Endothelial cell (in vitro differentiated cells): Measurements from ENCODE around the gene RALY. TPM values are rescaled to one million over a fixed set of nuclear protein-coding genes. Genes with fewer than 3 reads are reported as not detected.
A peak's percentile ranks its signal among the peaks of the same experiment; 100 is the strongest.

Experiments used
- DNase-seq: peaks from one replicate; pipeline ENCODE4 v3.0.0; 2021; ENCODE audit warnings: low spot score
- H3K27ac Mint-ChIP-seq: one replicate; pipeline ENCODE4 v1.8.0; 2021; ENCODE audit warnings: mixed read lengths, inconsistent platforms; ENCODE audit not compliant: unreplicated experiment
- H3K27me3 Mint-ChIP-seq: one replicate; pipeline ENCODE4 v1.8.0; 2021; ENCODE audit warnings: mild to moderate bottlenecking, moderate library complexity, mixed read lengths, inconsistent platforms; ENCODE audit not compliant: unreplicated experiment
- H3K36me3 Mint-ChIP-seq: one replicate; pipeline ENCODE4 v1.8.0; 2021; ENCODE audit warnings: mild to moderate bottlenecking, low read depth, mixed read lengths, inconsistent platforms; ENCODE audit not compliant: unreplicated experiment
- H3K4me1 Mint-ChIP-seq: one replicate; pipeline ENCODE4 v1.8.0; 2021; ENCODE audit warnings: mild to moderate bottlenecking, mixed read lengths, inconsistent platforms; ENCODE audit not compliant: unreplicated experiment
- H3K4me3 Mint-ChIP-seq: one replicate; pipeline ENCODE4 v1.8.0; 2021; ENCODE audit warnings: mild to moderate bottlenecking, mixed read lengths, inconsistent platforms; ENCODE audit not compliant: unreplicated experiment
- H3K9me3 Mint-ChIP-seq: one replicate; pipeline ENCODE4 v1.8.0; 2021; ENCODE audit warnings: mixed read lengths, inconsistent platforms; ENCODE audit not compliant: unreplicated experiment
- CTCF ChIP-seq: fragments of 200-600 bp; sonication (generic); IDR thresholded peaks from one replicate; pipeline ENCODE4 v1.5.0; 2021; ENCODE audit warnings: antibody characterized with exemption; ENCODE audit not compliant: unreplicated experiment
- total RNA-seq: library from RNA; stranded (reverse); fragmentation: NEBNext Ultra II Directional; extraction: Animal tissue kit (Norgen Biotek cat#: 25700); gene quantifications from one replicate; pipeline ENCODE4 v1.2.1, GENCODE V29; 2021; ENCODE audit not compliant: unreplicated experiment

RALY gene
- total RNA-seq, 1 donor from 2014 or later: 168 TPM

- no peak overlapping the region for H3K4me3 Mint-ChIP-seq
- no peaks in the 10 kb centered on the region for H3K9me3 Mint-ChIP-seq
- H3K36me3 Mint-ChIP-seq: no peaks in the 10 kb centered on the region
- H3K27ac Mint-ChIP-seq: no peak overlapping the region
- H3K27me3 Mint-ChIP-seq: peaks cover 1% of the 10 kb centered on the region
- no peak for TF ChIP-seq CTCF
- H3K4me1 Mint-ChIP-seq: peaks cover 45% of the 10 kb centered on the region
- DNase-seq: no peak
These were observed 17.6 kb downstream of the RALY start for GRCh38 chr20:34011275-34011674.

GRCh38 chr20:34012330-34012729 is 18.6 kb downstream of the RALY start:
- H3K9me3 Mint-ChIP-seq: no peaks in the 10 kb centered on the region
- peaks cover 45% of the 10 kb centered on the region for H3K4me1 Mint-ChIP-seq
- H3K27me3 Mint-ChIP-seq: peaks cover 1% of the 10 kb centered on the region
- H3K36me3 Mint-ChIP-seq: no peaks in the 10 kb centered on the region
- peak overlapping the region; percentile 6 for H3K4me3 Mint-ChIP-seq
- TF ChIP-seq CTCF: no peak
- no peak for DNase-seq
- no peak overlapping the region for H3K27ac Mint-ChIP-seq

GRCh38 chr20:34012735-34013134 is 19.0 kb downstream of the RALY start:
- peak overlapping the region; percentile 6 for H3K4me3 Mint-ChIP-seq
- peaks cover 44% of the 10 kb centered on the region for H3K4me1 Mint-ChIP-seq
- no peak for TF ChIP-seq CTCF
- H3K27me3 Mint-ChIP-seq: peaks cover 1% of the 10 kb centered on the region
- H3K27ac Mint-ChIP-seq: no peak overlapping the region
- no peaks in the 10 kb centered on the region for H3K9me3 Mint-ChIP-seq
- H3K36me3 Mint-ChIP-seq: no peaks in the 10 kb centered on the region
- DNase-seq: no peak

- Mint-ChIP-seq H3K36me3 (no peaks in the 10 kb centered on the region), H3K4me1 (peaks cover 40% of the 10 kb centered on the region), H3K27ac (no peak overlapping the region), H3K4me3 (no peak overlapping the region), H3K9me3 (no peaks in the 10 kb centered on the region), H3K27me3 (peaks cover 1% of the 10 kb centered on the region)
- DNase-seq: no peak
- TF ChIP-seq CTCF: no peak
These were observed 19.8 kb downstream of the RALY start for GRCh38 chr20:34013554-34013953.

- peaks cover under 1% of the 10 kb centered on the region for H3K36me3 Mint-ChIP-seq
- TF ChIP-seq CTCF: no peak
- H3K4me1 Mint-ChIP-seq: peaks cover 30% of the 10 kb centered on the region
- no peaks in the 10 kb centered on the region for H3K9me3 Mint-ChIP-seq
- no peak overlapping the region for H3K27ac Mint-ChIP-seq
- no peaks in the 10 kb centered on the region for H3K27me3 Mint-ChIP-seq
- DNase-seq: no peak
- H3K4me3 Mint-ChIP-seq: no peak overlapping the region
These were observed 21.2 kb downstream of the RALY start for GRCh38 chr20:34014878-34015277.
